HEK293 (cell line): ENCODE results near the gene STEAP1.
"Not testable (repeated sequence)": the region's sequence is repeated elsewhere in the genome, so short reads cannot be mapped to it uniquely, and the experiment has no call there.

Experiments used
- TCF7L2 ChIP-seq: IDR thresholded peaks from 2 replicates; pipeline ENCODE4 v1.6.1; 2011; ENCODE audit warnings: low read depth, mild to moderate bottlenecking, inconsistent platforms, low read length, moderate library complexity, borderline replicate concordance
- ZNF274 ChIP-seq, 2 experiments: fragments of 200-500 bp in 1 of 2; fragments of 450-650 bp in 1 of 2; sonication (Bioruptor generic) in 1 of 2; formaldehyde crosslinking in 1 of 2; IDR thresholded peaks; 2 replicates each; pipeline versions ENCODE4 v1.5.1 to v1.6.1; 2014 to 2016; ENCODE audit warnings: borderline replicate concordance in 1 of 2, inconsistent platforms in 1 of 2, low read length in 1 of 2, missing biosample characterization in 1 of 2, missing genetic modification characterization in 1 of 2
- ZNF561 ChIP-seq: fragments of 450-650 bp; IDR thresholded peaks from 2 replicates; pipeline ENCODE4 v1.5.1; 2018; ENCODE audit warnings: missing biosample characterization, missing genetic modification characterization, borderline replicate concordance
- TF ChIP-seq, protein P1 (sequence below): fragments of 450-650 bp; formaldehyde crosslinking; IDR thresholded peaks from 2 replicates; pipeline ENCODE4 v1.5.1; 2017; ENCODE audit warnings: missing biosample characterization, mild to moderate bottlenecking, missing genetic modification characterization, moderate library complexity
- TF ChIP-seq, protein P2 (sequence below): sonication (generic); formaldehyde crosslinking; IDR thresholded peaks from 2 replicates; pipeline ENCODE4 v1.8.1; 2022; ENCODE audit warnings: mild to moderate bottlenecking, moderate library complexity, missing genetic modification reagents
- TF ChIP-seq, protein P3 (sequence below): fragments of 450-650 bp; formaldehyde crosslinking; conservative IDR thresholded peaks from 2 replicates; pipeline ENCODE4 v1.5.1; 2016; ENCODE audit warnings: low read depth, missing biosample characterization, missing genetic modification characterization

DNA sequence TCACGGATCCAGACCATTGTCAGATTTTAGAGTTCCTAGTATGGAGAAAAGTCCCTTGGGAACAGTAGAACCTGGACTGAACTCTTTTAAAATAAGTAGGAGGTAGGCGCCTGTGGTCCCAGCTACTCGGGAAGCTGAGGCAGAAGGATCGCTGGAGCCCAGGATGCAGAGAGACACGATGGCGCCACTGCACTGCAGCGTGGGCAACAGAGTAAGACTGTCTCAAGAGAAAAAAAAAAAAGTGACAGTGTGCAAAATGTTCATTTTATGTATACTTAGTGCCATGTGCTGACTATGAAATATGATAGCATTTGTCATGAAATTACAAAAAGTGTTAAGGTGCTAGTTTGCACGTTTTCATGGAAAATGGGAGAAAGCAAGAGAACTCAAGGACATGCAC lies 22.5 kb upstream of the STEAP1 start:
- TF ChIP-seq, protein P1, sequence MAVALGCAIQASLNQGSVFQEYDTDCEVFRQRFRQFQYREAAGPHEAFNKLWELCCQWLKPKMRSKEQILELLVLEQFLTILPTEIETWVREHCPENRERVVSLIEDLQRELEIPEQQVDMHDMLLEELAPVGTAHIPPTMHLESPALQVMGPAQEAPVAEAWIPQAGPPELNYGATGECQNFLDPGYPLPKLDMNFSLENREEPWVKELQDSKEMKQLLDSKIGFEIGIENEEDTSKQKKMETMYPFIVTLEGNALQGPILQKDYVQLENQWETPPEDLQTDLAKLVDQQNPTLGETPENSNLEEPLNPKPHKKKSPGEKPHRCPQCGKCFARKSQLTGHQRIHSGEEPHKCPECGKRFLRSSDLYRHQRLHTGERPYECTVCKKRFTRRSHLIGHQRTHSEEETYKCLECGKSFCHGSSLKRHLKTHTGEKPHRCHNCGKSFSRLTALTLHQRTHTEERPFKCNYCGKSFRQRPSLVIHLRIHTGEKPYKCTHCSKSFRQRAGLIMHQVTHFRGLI (tag by site-specific recombination), result not testable (repeated sequence)
- TF ChIP-seq TCF7L2; ZNF561 (tag by site-specific recombination); ZNF274 (IDR thresholded peaks at IDR 0.05; ENCODE audit: low read length); ZNF274 (tag by site-specific recombination; IDR thresholded peaks at IDR 0.05; ENCODE audit: borderline replicate concordance): not testable (repeated sequence)
- TF ChIP-seq, protein P2, sequence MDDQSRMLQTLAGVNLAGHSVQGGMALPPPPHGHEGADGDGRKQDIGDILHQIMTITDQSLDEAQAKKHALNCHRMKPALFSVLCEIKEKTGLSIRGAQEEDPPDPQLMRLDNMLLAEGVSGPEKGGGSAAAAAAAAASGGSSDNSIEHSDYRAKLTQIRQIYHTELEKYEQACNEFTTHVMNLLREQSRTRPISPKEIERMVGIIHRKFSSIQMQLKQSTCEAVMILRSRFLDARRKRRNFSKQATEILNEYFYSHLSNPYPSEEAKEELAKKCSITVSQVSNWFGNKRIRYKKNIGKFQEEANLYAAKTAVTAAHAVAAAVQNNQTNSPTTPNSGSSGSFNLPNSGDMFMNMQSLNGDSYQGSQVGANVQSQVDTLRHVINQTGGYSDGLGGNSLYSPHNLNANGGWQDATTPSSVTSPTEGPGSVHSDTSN (CRISPR knock-in tag), result not testable (repeated sequence)
- TF ChIP-seq, protein P3, sequence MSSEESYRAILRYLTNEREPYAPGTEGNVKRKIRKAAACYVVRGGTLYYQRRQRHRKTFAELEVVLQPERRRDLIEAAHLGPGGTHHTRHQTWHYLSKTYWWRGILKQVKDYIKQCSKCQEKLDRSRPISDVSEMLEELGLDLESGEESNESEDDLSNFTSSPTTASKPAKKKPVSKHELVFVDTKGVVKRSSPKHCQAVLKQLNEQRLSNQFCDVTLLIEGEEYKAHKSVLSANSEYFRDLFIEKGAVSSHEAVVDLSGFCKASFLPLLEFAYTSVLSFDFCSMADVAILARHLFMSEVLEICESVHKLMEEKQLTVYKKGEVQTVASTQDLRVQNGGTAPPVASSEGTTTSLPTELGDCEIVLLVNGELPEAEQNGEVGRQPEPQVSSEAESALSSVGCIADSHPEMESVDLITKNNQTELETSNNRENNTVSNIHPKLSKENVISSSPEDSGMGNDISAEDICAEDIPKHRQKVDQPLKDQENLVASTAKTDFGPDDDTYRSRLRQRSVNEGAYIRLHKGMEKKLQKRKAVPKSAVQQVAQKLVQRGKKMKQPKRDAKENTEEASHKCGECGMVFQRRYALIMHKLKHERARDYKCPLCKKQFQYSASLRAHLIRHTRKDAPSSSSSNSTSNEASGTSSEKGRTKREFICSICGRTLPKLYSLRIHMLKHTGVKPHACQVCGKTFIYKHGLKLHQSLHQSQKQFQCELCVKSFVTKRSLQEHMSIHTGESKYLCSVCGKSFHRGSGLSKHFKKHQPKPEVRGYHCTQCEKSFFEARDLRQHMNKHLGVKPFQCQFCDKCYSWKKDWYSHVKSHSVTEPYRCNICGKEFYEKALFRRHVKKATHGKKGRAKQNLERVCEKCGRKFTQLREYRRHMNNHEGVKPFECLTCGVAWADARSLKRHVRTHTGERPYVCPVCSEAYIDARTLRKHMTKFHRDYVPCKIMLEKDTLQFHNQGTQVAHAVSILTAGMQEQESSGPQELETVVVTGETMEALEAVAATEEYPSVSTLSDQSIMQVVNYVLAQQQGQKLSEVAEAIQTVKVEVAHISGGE (tag by site-specific recombination), result not testable (repeated sequence)
